Measurements from ENCODE around the gene ANKRD9. TPM values are rescaled to one million over a fixed set of nuclear protein-coding genes. Genes with fewer than 3 reads are reported as not detected.

Gene ANKRD9
- total and polyA plus RNA-seq, 9 donors: 2.2 to 48.1 (median 15.0) TPM

DNA sequence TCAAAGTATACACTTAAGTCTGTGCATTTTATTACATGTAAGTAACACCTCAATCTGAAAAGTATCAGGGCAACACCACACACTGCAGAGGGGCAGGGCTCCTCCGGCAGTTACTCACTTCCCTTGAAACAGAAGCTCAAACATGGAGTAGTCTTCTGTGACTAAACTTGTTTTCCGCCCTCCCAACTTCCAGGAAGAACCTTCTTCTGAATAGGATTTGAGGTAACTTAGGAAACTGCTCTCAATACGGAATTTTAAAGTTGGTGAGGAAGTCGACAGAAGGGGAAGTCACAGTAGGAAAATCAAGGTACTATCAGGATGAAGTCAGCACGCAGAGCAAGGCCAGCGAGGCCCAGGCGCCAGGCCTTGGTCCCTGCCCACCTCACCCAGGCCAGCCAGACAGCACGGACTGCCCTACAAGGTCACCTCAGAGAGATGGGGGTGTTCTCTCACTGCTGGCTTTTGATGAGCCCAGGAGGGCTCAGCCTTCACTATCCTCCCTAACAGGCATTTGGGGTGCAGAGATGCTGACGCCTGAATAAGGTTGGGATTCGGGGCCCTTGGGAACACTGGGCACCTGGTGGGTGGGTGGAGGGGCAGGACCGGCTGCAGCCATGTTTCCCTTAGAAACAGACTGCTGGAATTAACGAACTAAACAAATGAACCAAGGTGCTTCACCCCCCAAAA, 5.8 kb downstream of the ANKRD9 start:
- Histone ChIP-seq H3K4me1 (ENCODE audit: insufficient read depth) (peaks cover 3% of the 10 kb centered on the region), H3K9me3 (no peaks in the 10 kb centered on the region), H3K27me3 (no peaks in the 10 kb centered on the region), H3K36me3 (no peaks in the 10 kb centered on the region), H3K27ac (no peak overlapping the region), H3K4me3 (no peak overlapping the region)
- no peak for DNase-seq
- intact Hi-C loops (cut with DNase I): no loop called here
- WGBS, 3 donors: 73 to 83% (median 76%) methylated on average over 12 of the region's 12 CpGs
- TF ChIP-seq, protein P1, sequence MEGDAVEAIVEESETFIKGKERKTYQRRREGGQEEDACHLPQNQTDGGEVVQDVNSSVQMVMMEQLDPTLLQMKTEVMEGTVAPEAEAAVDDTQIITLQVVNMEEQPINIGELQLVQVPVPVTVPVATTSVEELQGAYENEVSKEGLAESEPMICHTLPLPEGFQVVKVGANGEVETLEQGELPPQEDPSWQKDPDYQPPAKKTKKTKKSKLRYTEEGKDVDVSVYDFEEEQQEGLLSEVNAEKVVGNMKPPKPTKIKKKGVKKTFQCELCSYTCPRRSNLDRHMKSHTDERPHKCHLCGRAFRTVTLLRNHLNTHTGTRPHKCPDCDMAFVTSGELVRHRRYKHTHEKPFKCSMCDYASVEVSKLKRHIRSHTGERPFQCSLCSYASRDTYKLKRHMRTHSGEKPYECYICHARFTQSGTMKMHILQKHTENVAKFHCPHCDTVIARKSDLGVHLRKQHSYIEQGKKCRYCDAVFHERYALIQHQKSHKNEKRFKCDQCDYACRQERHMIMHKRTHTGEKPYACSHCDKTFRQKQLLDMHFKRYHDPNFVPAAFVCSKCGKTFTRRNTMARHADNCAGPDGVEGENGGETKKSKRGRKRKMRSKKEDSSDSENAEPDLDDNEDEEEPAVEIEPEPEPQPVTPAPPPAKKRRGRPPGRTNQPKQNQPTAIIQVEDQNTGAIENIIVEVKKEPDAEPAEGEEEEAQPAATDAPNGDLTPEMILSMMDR (IDR thresholded peaks at IDR 0.05): no peak
- TF ChIP-seq POLR2A (IDR thresholded peaks at IDR 0.05) (no peak), EP300 (IDR thresholded peaks at IDR 0.05) (no peak)

DNA sequence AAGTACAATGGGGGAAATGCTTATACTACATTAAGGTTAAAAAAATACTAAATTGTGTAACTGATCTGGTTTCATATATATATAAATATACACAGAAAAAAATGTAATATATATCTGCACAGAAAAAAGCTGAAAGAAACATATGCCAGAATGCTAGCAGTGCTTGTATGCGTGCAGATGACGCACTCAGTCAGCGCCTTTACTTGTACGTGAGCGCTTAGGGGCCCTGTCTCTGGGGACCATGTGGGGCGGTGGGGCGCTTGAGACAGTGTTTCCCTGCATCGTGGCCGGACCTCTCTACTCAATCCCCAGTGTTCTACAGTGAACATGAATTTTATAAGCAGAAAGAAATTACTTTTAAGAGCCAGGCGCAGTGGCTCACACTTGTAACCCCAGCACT, 7.0 kb downstream of the ANKRD9 start:
- WGBS, 3 donors: 87 to 93% (median 92%) methylated on average over 10 of the region's 10 CpGs
- Histone ChIP-seq H3K27ac (no peak overlapping the region), H3K27me3 (no peaks in the 10 kb centered on the region), H3K4me3 (no peak overlapping the region), H3K36me3 (no peaks in the 10 kb centered on the region), H3K9me3 (no peaks in the 10 kb centered on the region), H3K4me1 (ENCODE audit: insufficient read depth) (peaks cover 3% of the 10 kb centered on the region)
- DNase-seq: no peak
- intact Hi-C loops (cut with DNase I): no loop called here
- TF ChIP-seq POLR2A (IDR thresholded peaks at IDR 0.05) (no peak), EP300 (IDR thresholded peaks at IDR 0.05) (no peak)
- TF ChIP-seq, protein P1 (IDR thresholded peaks at IDR 0.05): no peak

DNA sequence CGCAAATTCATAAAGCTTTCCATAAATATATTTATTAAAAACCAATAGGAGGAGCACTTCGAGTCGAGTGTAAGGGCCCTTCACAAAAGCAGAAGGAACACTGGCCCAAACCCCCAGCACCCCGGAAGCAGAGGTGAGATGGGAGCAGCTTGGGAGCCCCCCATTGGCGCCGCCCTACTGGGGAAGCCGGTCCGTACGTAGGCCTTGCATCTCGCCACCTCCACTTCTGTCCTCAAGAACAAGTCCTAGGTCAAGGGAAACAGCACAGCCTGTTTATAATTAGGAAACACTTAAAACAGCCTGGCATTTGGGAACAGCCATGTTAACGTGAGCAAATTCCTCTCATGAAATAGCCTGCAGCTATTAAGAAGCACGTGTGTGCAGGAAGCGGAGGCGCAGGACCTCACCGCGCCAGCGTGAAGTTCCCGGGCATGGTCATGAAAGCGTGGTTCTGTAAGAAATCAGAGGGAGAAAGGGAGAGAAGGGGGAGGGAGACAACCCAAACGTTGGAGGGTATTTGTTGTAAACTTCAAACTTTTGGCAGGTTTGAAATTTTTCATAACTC, 7.7 kb downstream of the ANKRD9 start:
- TF ChIP-seq POLR2A (IDR thresholded peaks at IDR 0.05) (no peak), EP300 (IDR thresholded peaks at IDR 0.05) (no peak)
- TF ChIP-seq, protein P1 (IDR thresholded peaks at IDR 0.05): no peak
- H3K27ac ChIP-seq: peak overlapping the region; percentile 20 to 30
- intact Hi-C loops (cut with DNase I): no loop called here
- H3K36me3 ChIP-seq: no peaks in the 10 kb centered on the region
- no peak overlapping the region for H3K4me3 ChIP-seq
- no peak for DNase-seq
- peaks cover 3% of the 10 kb centered on the region for H3K4me1 ChIP-seq (ENCODE audit: insufficient read depth)
- no peaks in the 10 kb centered on the region for H3K9me3 ChIP-seq
- 37 to 74% (median 47%) methylated on average over 20 of the region's 20 CpGs for WGBS, 3 donors
- no peaks in the 10 kb centered on the region for H3K27me3 ChIP-seq

DNA sequence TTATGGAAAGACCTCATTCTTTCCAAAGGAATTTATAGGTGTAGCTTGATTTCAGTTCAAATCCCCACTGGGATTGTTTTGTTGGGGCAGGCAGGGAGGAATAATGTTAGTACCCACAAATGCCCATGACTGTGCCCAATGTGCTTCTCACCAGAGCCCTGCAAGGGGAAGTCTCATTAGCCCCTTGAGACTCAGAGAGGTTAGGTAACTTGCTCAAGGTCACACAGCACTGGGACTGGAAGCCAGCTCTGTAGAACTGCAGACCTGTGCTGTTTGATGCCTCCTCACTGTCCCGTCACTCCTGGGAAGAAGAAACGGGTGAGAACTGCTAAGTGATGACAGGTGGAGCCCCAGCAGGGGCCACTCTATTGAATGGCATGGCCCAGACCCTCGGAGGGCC, 8.9 kb downstream of the ANKRD9 start:
- DNase-seq: no peak
- WGBS, 3 donors: 77 to 80% (median 78%) methylated on average over 3 of the region's 3 CpGs
- intact Hi-C loops (cut with DNase I): no loop called here
- no peak overlapping the region for H3K27ac ChIP-seq
- no peaks in the 10 kb centered on the region for H3K9me3 ChIP-seq
- no peak for TF ChIP-seq POLR2A (IDR thresholded peaks at IDR 0.05)
- TF ChIP-seq, protein P1 (IDR thresholded peaks at IDR 0.05): no peak
- no peak for TF ChIP-seq EP300 (IDR thresholded peaks at IDR 0.05)
- H3K36me3 ChIP-seq: no peaks in the 10 kb centered on the region
- peaks cover 3% of the 10 kb centered on the region for H3K4me1 ChIP-seq (ENCODE audit: insufficient read depth)
- no peaks in the 10 kb centered on the region for H3K27me3 ChIP-seq
- no peak overlapping the region for H3K4me3 ChIP-seq

All from ovary (tissue), 9 donors.